ENCODE data around the gene HOXB7.

HOXB7 gene

GRCh38 chr17:48613862-48614694 lies 3.3 kb upstream of the HOXB7 start:
- Mint-ChIP-seq H3K9me3 (no peaks in the 10 kb centered on the region), H3K27ac (peak overlapping the region; percentile 75), H3K27me3 (peaks cover 100% of the 10 kb centered on the region), H3K4me3 (peak overlapping the region; percentile 18), H3K36me3 (peaks cover 4% of the 10 kb centered on the region), H3K4me1 (peaks cover 58% of the 10 kb centered on the region)
- CTCF ChIA-PET: interaction anchor here (1.0 to 2.8 kb wide), 3 partner anchors 12 to 109 kb away, joined by 3 to 11 read pairs (median 4); partner anchors contain the start of genes HOXB9 and PRAC2
- peak; percentile 45 for DNase-seq

- H3K36me3 Mint-ChIP-seq: peaks cover 3% of the 10 kb centered on the region
- peaks cover 100% of the 10 kb centered on the region for H3K27me3 Mint-ChIP-seq
- peak overlapping the region; percentile 61 for H3K4me3 Mint-ChIP-seq
- H3K27ac Mint-ChIP-seq: peak overlapping the region; percentile 75
- CTCF ChIA-PET: interaction anchor here (0.8 to 2.8 kb wide), 10 partner anchors 10 to 350 kb away, joined by 3 to 11 read pairs (median 4); partner anchors contain the start of genes HOXB5 and HOXB9
- no peaks in the 10 kb centered on the region for H3K9me3 Mint-ChIP-seq
- DNase-seq: peak; percentile 62
- H3K4me1 Mint-ChIP-seq: peaks cover 48% of the 10 kb centered on the region
Observed at GRCh38 chr17:48612854-48613691, 2.3 kb upstream of the HOXB7 start.

- Mint-ChIP-seq H3K27ac (peak overlapping the region; percentile 66), H3K4me3 (peak overlapping the region; percentile 57), H3K27me3 (peaks cover 100% of the 10 kb centered on the region), H3K36me3 (peaks cover 3% of the 10 kb centered on the region), H3K4me1 (peaks cover 45% of the 10 kb centered on the region), H3K9me3 (no peaks in the 10 kb centered on the region)
- CTCF ChIA-PET: interaction anchor here (0.8 to 1.4 kb wide), 8 partner anchors 10 to 349 kb away, joined by 3 to 5 read pairs (median 4); partner anchors contain the start of gene HOXB5
- no peak for DNase-seq
Observed at GRCh38 chr17:48612456-48612853, 1.6 kb upstream of the HOXB7 start.

DNA sequence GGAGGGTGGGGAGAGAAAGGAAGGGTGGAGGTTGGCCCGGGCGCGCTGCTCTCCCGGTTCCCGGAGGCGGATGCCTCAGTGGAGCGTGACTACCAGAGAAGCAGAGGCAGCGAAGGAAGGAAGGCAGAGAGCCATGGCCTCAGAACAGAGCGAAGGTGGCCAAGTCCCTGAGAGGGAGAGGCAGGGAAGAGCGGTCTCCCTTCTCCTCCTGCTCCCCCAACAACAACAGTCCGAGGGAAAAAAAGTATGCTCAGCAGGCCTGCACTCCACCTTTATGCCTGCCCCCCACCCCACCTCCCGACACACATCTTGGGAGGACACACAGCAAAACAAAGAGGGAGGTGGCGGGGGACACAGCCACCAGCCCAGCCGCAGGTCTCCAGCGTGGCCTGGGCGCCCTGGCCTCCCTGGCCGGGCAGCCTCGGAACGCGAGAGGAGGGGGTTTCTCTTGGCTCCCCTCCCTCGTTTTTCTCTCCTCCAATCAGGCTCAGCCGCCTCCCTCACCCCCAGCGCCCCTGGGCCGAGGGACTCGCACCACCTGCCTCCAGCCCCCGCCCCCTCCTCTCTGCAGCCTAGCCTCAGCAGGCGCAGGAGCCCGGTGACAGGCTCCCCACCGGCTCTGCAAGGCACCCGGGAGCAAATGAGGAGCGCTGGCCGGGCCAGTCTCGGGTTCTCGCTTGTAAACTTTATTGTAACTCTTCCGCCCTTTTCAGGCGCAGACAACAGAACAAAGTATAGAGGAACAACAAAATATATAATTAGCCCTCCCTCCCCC lies 1.1 kb upstream of the HOXB7 start:
- CTCF ChIA-PET: interaction anchor here (1.4 kb wide), 2 partner anchors 13 to 349 kb away, joined by 4 to 5 read pairs; no protein-coding TSS in a partner anchor
- peak overlapping the region; percentile 83 for H3K4me3 Mint-ChIP-seq
- peaks cover 100% of the 10 kb centered on the region for H3K27me3 Mint-ChIP-seq
- peaks cover 39% of the 10 kb centered on the region for H3K4me1 Mint-ChIP-seq
- peak overlapping the region; percentile 52 for H3K27ac Mint-ChIP-seq
- H3K9me3 Mint-ChIP-seq: no peaks in the 10 kb centered on the region
- peak; percentile 37 for DNase-seq
- peaks cover 1% of the 10 kb centered on the region for H3K36me3 Mint-ChIP-seq

- DNase-seq: no peak
- Mint-ChIP-seq H3K4me3 (peak overlapping the region; percentile 83), H3K4me1 (peaks cover 37% of the 10 kb centered on the region), H3K27me3 (peaks cover 100% of the 10 kb centered on the region), H3K27ac (peak overlapping the region; percentile 61), H3K9me3 (no peaks in the 10 kb centered on the region), H3K36me3 (no peaks in the 10 kb centered on the region)
- CTCF ChIA-PET: no interaction called here
Observed at GRCh38 chr17:48611213-48611612, 396 bp upstream of the HOXB7 start.

DNA sequence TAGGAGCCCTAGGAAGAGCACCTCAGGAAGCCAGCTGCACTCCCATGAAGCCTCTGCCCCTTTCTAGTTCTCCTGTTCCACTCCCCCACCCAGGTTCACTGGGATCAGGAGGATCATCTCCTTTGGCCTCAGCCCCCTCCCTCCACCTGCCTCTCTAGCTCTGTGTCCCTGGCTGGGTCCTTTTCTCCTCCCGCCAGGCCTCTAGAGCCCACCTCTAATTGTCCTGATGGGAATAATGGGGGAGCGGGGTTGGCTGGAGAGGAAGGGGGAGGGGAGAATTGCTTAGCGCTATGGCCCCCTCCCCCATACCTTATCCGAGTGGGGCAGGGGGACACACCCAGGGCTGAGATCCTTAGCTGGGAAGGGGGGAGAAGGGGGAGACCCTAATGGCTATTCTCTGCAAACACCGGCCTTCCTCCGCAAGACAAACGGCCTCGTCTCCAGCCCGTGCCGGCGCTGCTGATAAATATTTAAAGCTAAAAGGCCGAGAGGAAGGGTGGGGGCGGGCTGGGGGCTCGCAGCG lies 997 bp downstream of the HOXB7 start:
- H3K4me1 Mint-ChIP-seq: peaks cover 40% of the 10 kb centered on the region
- H3K27ac Mint-ChIP-seq: no peak overlapping the region
- H3K36me3 Mint-ChIP-seq: no peaks in the 10 kb centered on the region
- H3K4me3 Mint-ChIP-seq: peak overlapping the region; percentile 83
- CTCF ChIA-PET: interaction anchor here (1.1 to 1.7 kb wide), 2 partner anchors 9 to 17 kb away, joined by 5 to 8 read pairs; partner anchors contain the start of gene HOXB5
- peaks cover 100% of the 10 kb centered on the region for H3K27me3 Mint-ChIP-seq
- H3K9me3 Mint-ChIP-seq: no peaks in the 10 kb centered on the region
- DNase-seq: no peak

DNA sequence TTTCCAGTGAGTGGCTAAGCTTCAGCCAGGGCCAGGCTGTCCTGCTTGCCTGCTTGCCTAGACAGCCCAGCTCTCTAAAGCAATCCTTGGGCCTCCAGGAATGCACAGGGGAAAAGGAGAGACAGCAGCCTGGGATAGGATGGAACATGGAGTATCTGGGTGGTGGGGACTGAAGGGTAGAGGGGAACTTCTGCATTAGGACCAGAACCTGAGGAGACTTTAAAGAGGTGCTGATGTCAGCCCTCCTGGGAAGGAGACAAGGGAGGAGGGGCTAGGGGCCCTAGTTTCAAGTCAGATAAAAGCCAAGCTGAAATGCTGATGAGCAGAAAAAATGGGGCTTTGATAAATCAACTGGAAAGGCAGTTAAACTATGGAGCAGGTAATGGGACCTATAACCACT lies 1.8 kb downstream of the HOXB7 start:
- Mint-ChIP-seq H3K27ac (no peak overlapping the region), H3K4me3 (no peak overlapping the region), H3K9me3 (no peaks in the 10 kb centered on the region), H3K4me1 (peaks cover 44% of the 10 kb centered on the region), H3K27me3 (peaks cover 100% of the 10 kb centered on the region), H3K36me3 (no peaks in the 10 kb centered on the region)
- no peak for DNase-seq
- CTCF ChIA-PET: interaction anchor here (1.1 to 1.7 kb wide), 3 partner anchors 9 to 28 kb away, joined by 3 to 8 read pairs (median 5); partner anchors contain the start of gene HOXB5

- CTCF ChIA-PET: interaction anchor here (1.1 to 1.7 kb wide), 3 partner anchors 10 to 28 kb away, joined by 3 to 8 read pairs (median 5); partner anchors contain the start of gene HOXB5
- Mint-ChIP-seq H3K4me3 (no peak overlapping the region), H3K27me3 (peaks cover 100% of the 10 kb centered on the region), H3K27ac (no peak overlapping the region), H3K36me3 (no peaks in the 10 kb centered on the region), H3K9me3 (no peaks in the 10 kb centered on the region), H3K4me1 (peaks cover 43% of the 10 kb centered on the region)
- no peak for DNase-seq
Observed at GRCh38 chr17:48608494-48608834, 2.4 kb downstream of the HOXB7 start.

- H3K4me1 Mint-ChIP-seq: peaks cover 41% of the 10 kb centered on the region
- H3K27me3 Mint-ChIP-seq: peaks cover 100% of the 10 kb centered on the region
- no peaks in the 10 kb centered on the region for H3K9me3 Mint-ChIP-seq
- H3K36me3 Mint-ChIP-seq: no peaks in the 10 kb centered on the region
- DNase-seq: no peak
- no peak overlapping the region for H3K27ac Mint-ChIP-seq
- CTCF ChIA-PET: no interaction called here
- no peak overlapping the region for H3K4me3 Mint-ChIP-seq
Observed at GRCh38 chr17:48606892-48607614, 3.8 kb downstream of the HOXB7 start.

GRCh38 chr17:48605991-48606891 lies 4.6 kb downstream of the HOXB7 start:
- no peak for DNase-seq
- no peak overlapping the region for H3K27ac Mint-ChIP-seq
- H3K36me3 Mint-ChIP-seq: no peaks in the 10 kb centered on the region
- CTCF ChIA-PET: no interaction called here
- H3K4me1 Mint-ChIP-seq: peaks cover 41% of the 10 kb centered on the region
- H3K27me3 Mint-ChIP-seq: peaks cover 100% of the 10 kb centered on the region
- H3K9me3 Mint-ChIP-seq: no peaks in the 10 kb centered on the region
- no peak overlapping the region for H3K4me3 Mint-ChIP-seq

DNA sequence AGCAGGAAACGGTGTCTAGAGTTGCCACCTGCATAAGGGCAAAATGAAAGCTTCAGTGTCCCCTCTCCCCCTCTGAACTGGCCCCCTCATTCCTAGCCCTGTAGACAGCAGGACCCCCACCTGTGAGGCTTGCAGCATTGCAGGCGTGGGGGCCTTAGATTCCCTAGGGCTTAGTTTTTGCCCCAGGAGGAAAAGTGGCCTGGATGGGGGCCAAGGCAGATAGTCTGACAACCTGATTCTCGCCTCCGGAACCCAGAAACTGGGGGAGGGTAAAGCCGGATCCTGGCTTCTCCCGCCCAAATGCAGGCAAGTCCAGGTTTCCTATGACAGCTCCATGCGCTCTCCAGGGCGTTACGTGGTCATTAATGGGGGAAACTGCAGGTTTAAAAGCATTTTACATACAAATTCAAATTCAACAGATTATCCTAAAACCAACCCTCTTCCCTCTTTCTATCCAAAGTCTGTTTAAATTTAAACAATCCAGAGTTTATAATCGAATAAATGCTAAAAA lies 5.4 kb downstream of the HOXB7 start:
- H3K4me3 Mint-ChIP-seq: no peak overlapping the region
- no peak for DNase-seq
- H3K36me3 Mint-ChIP-seq: no peaks in the 10 kb centered on the region
- CTCF ChIA-PET: no interaction called here
- H3K27me3 Mint-ChIP-seq: peaks cover 100% of the 10 kb centered on the region
- H3K9me3 Mint-ChIP-seq: no peaks in the 10 kb centered on the region
- H3K4me1 Mint-ChIP-seq: peaks cover 34% of the 10 kb centered on the region
- H3K27ac Mint-ChIP-seq: no peak overlapping the region

DNA sequence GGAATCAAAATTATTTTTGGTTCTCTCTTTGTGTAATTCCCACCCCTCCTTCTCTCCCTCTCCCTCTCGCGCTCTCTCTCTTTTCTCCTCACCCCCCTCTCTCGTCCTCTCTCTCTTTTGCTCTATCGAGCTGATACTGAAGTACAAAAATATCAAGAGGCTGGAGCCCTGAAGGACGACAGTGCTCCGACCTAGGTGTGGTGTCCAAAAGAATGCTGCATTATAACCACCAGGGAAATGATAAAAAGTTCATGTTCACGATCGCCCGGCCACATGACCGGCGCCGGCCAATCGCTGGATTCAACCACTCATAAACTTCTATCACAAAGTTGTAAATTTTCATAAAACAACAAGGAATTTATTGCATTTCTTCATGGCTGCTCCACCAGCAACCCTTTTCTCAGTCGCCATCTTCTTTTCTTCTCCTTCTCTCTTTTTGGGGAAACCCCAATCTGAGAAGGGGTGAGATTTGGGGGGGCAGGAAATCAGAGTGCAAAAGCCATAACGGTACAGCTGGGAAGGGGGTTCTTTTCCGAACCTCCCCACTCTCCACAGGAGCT lies 6.0 kb downstream of the HOXB7 start, which contains the start of gene HOXB6:
Gene HOXB6, minus strand, starts transcription at position 217 of the 560 bp plus-strand sequence. CDS start 6,836 bp downstream, outside the sequence.
- Mint-ChIP-seq H3K4me3 (no peak within 1 kb of the TSS), H3K27ac (no peak within 1 kb of the TSS), H3K27me3 (peaks cover 100% of the 10 kb centered on the region), H3K4me1 (peaks cover 32% of the 10 kb centered on the region), H3K9me3 (no peaks in the 10 kb centered on the region), H3K36me3 (no peaks in the 10 kb centered on the region)
- CTCF ChIA-PET: no interaction called here
- no peak for DNase-seq

Measured in activated naive CD4-positive, alpha-beta T cell treated with anti-CD3 and anti-CD28 coated beads, Interleukin-2, amount 10 ng/mL, durations not matched to agents 7 days and 5 days (primary cell).